LNCaP clone FGC (cell line): ENCODE data around the gene ELP1.
"Not testable (repeated sequence)": the region's sequence is repeated elsewhere in the genome, so short reads cannot be mapped to it uniquely, and the experiment has no call there.

Experiments
- DNase-seq: peaks from one replicate; pipeline ENCODE4 v3.0.0-alpha.2; 2011; ENCODE audit warnings: low read depth
- H3K4me3 ChIP-seq: 2 replicates; pipeline ENCODE4 v1.5.1; 2011; ENCODE audit warnings: mild to moderate bottlenecking, low read depth, low read length, control low read depth
- CTCF ChIP-seq: IDR thresholded peaks from 2 replicates; pipeline ENCODE4 v1.5.1; 2012; ENCODE audit warnings: mild to moderate bottlenecking; ENCODE audit not compliant: control insufficient read depth, insufficient read depth; ENCODE audit errors: extremely low read depth

Gene ELP1

GRCh38 chr9:108911820-108912219 is 22.1 kb downstream of the ELP1 start:
- H3K4me3 ChIP-seq: no peak overlapping the region
- TF ChIP-seq CTCF: no peak
- no peak for DNase-seq

- no peak overlapping the region for H3K4me3 ChIP-seq
- TF ChIP-seq CTCF: no peak
- DNase-seq: no peak
Measured at GRCh38 chr9:108910914-108911313, 23.0 kb downstream of the ELP1 start.

GRCh38 chr9:108910402-108910801 is 23.5 kb downstream of the ELP1 start:
- no peak for TF ChIP-seq CTCF
- DNase-seq: no peak
- no peak overlapping the region for H3K4me3 ChIP-seq

GRCh38 chr9:108905494-108905893 is 28.4 kb downstream of the ELP1 start:
- no peak for TF ChIP-seq CTCF

GRCh38 chr9:108904161-108904560 is 29.8 kb downstream of the ELP1 start:
- no peak overlapping the region for H3K4me3 ChIP-seq
- DNase-seq: no peak
- TF ChIP-seq CTCF: no peak

More at GRCh38 chr9:108905494-108905893, 28.4 kb downstream of the ELP1 start:
- no peak overlapping the region for H3K4me3 ChIP-seq
- DNase-seq: no peak

GRCh38 chr9:108903420-108904103 is 30.4 kb downstream of the ELP1 start:
- TF ChIP-seq CTCF: no peak
- H3K4me3 ChIP-seq: no peak overlapping the region
- no peak for DNase-seq

- DNase-seq: no peak
Measured at GRCh38 chr9:108900176-108900575, 33.7 kb downstream of the ELP1 start.

GRCh38 chr9:108899023-108899695 is 34.8 kb downstream of the ELP1 start:
- not testable (repeated sequence) for H3K4me3 ChIP-seq, DNase-seq

More at GRCh38 chr9:108900176-108900575, 33.7 kb downstream of the ELP1 start:
- no peak for TF ChIP-seq CTCF
- no peak overlapping the region for H3K4me3 ChIP-seq
